MM.1S (cell line): ENCODE data around the gene SRPK3.

Experiments
- DNase-seq: peaks from one replicate; pipeline ENCODE4 v3.0.0-alpha.2; 2015
- H2AFZ ChIP-seq: fragments of 300-600 bp; sonication (generic); 2 replicates; pipeline ENCODE4 v1.6.0; 2016; ENCODE audit warnings: antibody characterized with exemption, low read length
- H3F3A ChIP-seq: fragments of 300-600 bp; sonication (generic); 2 replicates; pipeline ENCODE4 v1.6.1; 2016; ENCODE audit warnings: mild to moderate bottlenecking, antibody characterized with exemption, low read length, moderate library complexity, mixed read lengths; ENCODE audit not compliant: insufficient read depth
- H3K27ac ChIP-seq: fragments of 300-600 bp; sonication (generic); 2 replicates; pipeline ENCODE4 v1.5.1; 2016; ENCODE audit warnings: mild to moderate bottlenecking, low read length
- H3K27me3 ChIP-seq: fragments of 300-600 bp; sonication (generic); replicated peaks from 2 replicates; pipeline ENCODE4 v1.6.0; 2016; ENCODE audit warnings: low read length; ENCODE audit not compliant: insufficient read depth
- H3K36me3 ChIP-seq: fragments of 300-600 bp; sonication (generic); replicated peaks from 2 replicates; pipeline ENCODE4 v1.6.1; 2016; ENCODE audit warnings: mild to moderate bottlenecking, low read length, mixed read lengths; ENCODE audit not compliant: insufficient read depth
- H3K4me1 ChIP-seq: fragments of 300-600 bp; sonication (generic); 2 replicates; pipeline ENCODE4 v1.6.1; 2016; ENCODE audit warnings: low read length, mixed read lengths
- H3K4me2 ChIP-seq: fragments of 300-600 bp; sonication (generic); 2 replicates; pipeline ENCODE4 v1.6.0; 2016; ENCODE audit warnings: low read depth, low read length
- H3K4me3 ChIP-seq: fragments of 300-600 bp; sonication (generic); 2 replicates; pipeline ENCODE4 v1.5.1; 2016; ENCODE audit warnings: low read length, mixed read lengths
- H3K79me2 ChIP-seq: fragments of 300-600 bp; sonication (generic); 2 replicates; pipeline ENCODE4 v1.6.1; 2016; ENCODE audit warnings: mixed run types, low read length, mixed read lengths
- H3K9ac ChIP-seq: fragments of 300-600 bp; sonication (generic); 2 replicates; pipeline ENCODE4 v1.6.1; 2016; ENCODE audit warnings: low read length, mixed read lengths
- H3K9me2 ChIP-seq: fragments of 300-600 bp; sonication (generic); replicated peaks from 2 replicates; pipeline ENCODE4 v1.6.1; 2016; ENCODE audit warnings: mild to moderate bottlenecking, low read length, mixed read lengths; ENCODE audit not compliant: insufficient read depth
- H3K9me3 ChIP-seq: fragments of 300-600 bp; sonication (generic); replicated peaks from 2 replicates; pipeline ENCODE4 v1.6.1; 2016; ENCODE audit warnings: mild to moderate bottlenecking, low read length, mixed read lengths; ENCODE audit not compliant: insufficient read depth
- H4K20me1 ChIP-seq: fragments of 300-600 bp; sonication (generic); 2 replicates; pipeline ENCODE4 v1.6.1; 2016; ENCODE audit warnings: mild to moderate bottlenecking, low read length, moderate library complexity, mixed read lengths; ENCODE audit not compliant: insufficient read depth
- CTCF ChIP-seq: fragments of 300-600 bp; sonication (generic); IDR thresholded peaks from 2 replicates; pipeline ENCODE4 v1.5.1; 2016; ENCODE audit warnings: antibody characterized with exemption, low read length, mixed read lengths
- EZH2 ChIP-seq: fragments of 300-600 bp; sonication (generic); optimal IDR thresholded peaks from 2 replicates; pipeline ENCODE3; 2017; ENCODE audit warnings: low read depth, mild to moderate bottlenecking, antibody characterized with exemption, low read length, mixed read lengths
- EZH2phosphoT487 ChIP-seq: fragments of 300-600 bp; sonication (generic); IDR thresholded peaks from 2 replicates; pipeline ENCODE4 v1.6.1; 2018; ENCODE audit warnings: antibody characterized with exemption, low read length

SRPK3 gene

GRCh38 chrX:153792368-153792767, 11.5 kb downstream of the SRPK3 start:
- Histone ChIP-seq H3K9ac (no peak overlapping the region), H3K36me3 (no peaks in the 10 kb centered on the region)

GRCh38 chrX:153793291-153793690, 12.4 kb downstream of the SRPK3 start:
- Histone ChIP-seq H3F3A (no peaks in the 10 kb centered on the region), H3K36me3 (no peaks in the 10 kb centered on the region), H3K4me2 (peak overlapping the region; percentile 72), H3K4me3 (peak overlapping the region; percentile 91), H3K9ac (peak overlapping the region; percentile 93), H3K79me2 (peaks cover 51% of the 10 kb centered on the region), H3K27me3 (no peaks in the 10 kb centered on the region), H3K9me3 (no peaks in the 10 kb centered on the region), H3K4me1 (0 out of 2 replicates have a peak, but pooled peaks cover 6% of the 10 kb centered on the region), H3K9me2 (no peaks in the 10 kb centered on the region), H3K27ac (peak overlapping the region; percentile 84; the same call in 1 of the 2 replicates), H2AFZ (peak overlapping the region; percentile 45), H4K20me1 (no peaks in the 10 kb centered on the region)
- no peak for DNase-seq
- TF ChIP-seq EZH2 (no peak), CTCF (no peak), EZH2phosphoT487 (no peak)

More at GRCh38 chrX:153792368-153792767, 11.5 kb downstream of the SRPK3 start:
- no peak overlapping the region for H3K4me3 ChIP-seq
- DNase-seq, result no peak
- no peaks in the 10 kb centered on the region for H3K9me2 ChIP-seq
- no peak overlapping the region for H2AFZ ChIP-seq
- H4K20me1 ChIP-seq, result no peaks in the 10 kb centered on the region
- peaks cover 51% of the 10 kb centered on the region for H3K79me2 ChIP-seq
- H3K27ac ChIP-seq, result no peak overlapping the region
- no peaks in the 10 kb centered on the region for H3K9me3 ChIP-seq
- no peak overlapping the region for H3K4me2 ChIP-seq
- H3K27me3 ChIP-seq, result no peaks in the 10 kb centered on the region
- H3K4me1 ChIP-seq, result 0 out of 2 replicates have a peak, but pooled peaks cover 6% of the 10 kb centered on the region
- no peaks in the 10 kb centered on the region for H3F3A ChIP-seq
- TF ChIP-seq EZH2 (no peak), CTCF (no peak), EZH2phosphoT487 (no peak)

- peak within 1 kb of the TSS; percentile 89 for H3K4me2 ChIP-seq
- no peaks in the 10 kb centered on the region for H3K36me3 ChIP-seq
- H4K20me1 ChIP-seq, result no peaks in the 10 kb centered on the region
- TF ChIP-seq EZH2phosphoT487 (no peak), CTCF (no peak), EZH2 (no peak)
- no peaks in the 10 kb centered on the region for H3K9me2 ChIP-seq
- H3K4me1 ChIP-seq, result 0 out of 2 replicates have a peak, but pooled peaks cover 6% of the 10 kb centered on the region
- DNase-seq, result peak; percentile 94
- H3K9me3 ChIP-seq, result no peaks in the 10 kb centered on the region
- H2AFZ ChIP-seq, result peak within 1 kb of the TSS; percentile 45
- no peaks in the 10 kb centered on the region for H3F3A ChIP-seq
- no peaks in the 10 kb centered on the region for H3K27me3 ChIP-seq
- H3K79me2 ChIP-seq, result peaks cover 51% of the 10 kb centered on the region
- peak within 1 kb of the TSS; percentile 94 for H3K9ac ChIP-seq
- peak within 1 kb of the TSS; percentile 84 for H3K27ac ChIP-seq
- H3K4me3 ChIP-seq, result peak within 1 kb of the TSS; percentile 91
These were observed 13.4 kb downstream of the SRPK3 start, which contains the start of the genes IDH3G and SSR4 for GRCh38 chrX:153794018-153794896. Gene IDH3G, minus strand, starts transcription at chrX:153794375. Its CDS starts 49 bp downstream, at chrX:153794326. Gene SSR4, plus strand, starts transcription at chrX:153794668. Its CDS starts 20 bp downstream, at chrX:153794688.
